IPS DF 4.7 (cell line): ENCODE results near the gene PAK5.

Source experiments
- DNase-seq: peaks from one replicate; pipeline ENCODE4 v3.0.0-alpha.2; 2013; ENCODE audit warnings: low spot score; ENCODE audit errors: extremely low read depth

Gene PAK5

DNA sequence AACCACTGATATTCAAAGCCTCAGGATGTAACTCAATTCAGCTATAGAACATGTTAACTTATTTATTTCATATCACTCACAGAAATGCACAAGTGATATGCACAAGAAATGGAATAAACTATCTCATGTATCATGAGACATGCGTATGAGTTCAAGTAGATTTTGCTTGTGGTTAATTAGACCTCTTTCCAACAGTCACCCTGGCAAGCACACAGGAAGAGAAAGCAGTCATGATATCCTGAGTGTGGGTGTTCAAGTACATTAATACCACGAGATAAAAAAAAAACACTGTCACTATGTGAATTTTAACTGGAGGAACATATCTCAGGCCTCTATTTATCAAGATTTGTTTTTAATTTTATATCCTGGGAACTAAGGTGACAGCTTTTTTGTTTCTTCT is 260.3 kb downstream of the PAK5 start:
- DNase-seq: no peak

DNA sequence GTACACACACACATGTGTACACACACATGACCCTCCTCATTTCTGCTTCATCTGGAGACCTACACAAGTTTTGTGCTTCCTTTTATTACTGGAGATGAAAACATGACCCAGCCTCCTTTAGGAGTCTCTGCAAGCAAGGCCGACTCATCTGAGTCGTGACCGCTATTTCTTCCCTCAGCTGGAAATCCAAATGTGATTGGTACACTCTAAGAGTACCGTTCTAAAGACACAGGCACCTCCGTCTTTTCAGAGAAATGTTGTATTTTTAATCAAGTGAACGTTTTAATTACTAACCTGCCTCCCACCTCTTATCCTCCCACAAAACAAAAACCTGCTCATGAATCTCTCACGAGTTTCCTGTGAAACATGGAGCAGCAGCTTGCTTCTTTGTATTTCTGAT is 261.5 kb downstream of the PAK5 start:
- no peak for DNase-seq

DNA sequence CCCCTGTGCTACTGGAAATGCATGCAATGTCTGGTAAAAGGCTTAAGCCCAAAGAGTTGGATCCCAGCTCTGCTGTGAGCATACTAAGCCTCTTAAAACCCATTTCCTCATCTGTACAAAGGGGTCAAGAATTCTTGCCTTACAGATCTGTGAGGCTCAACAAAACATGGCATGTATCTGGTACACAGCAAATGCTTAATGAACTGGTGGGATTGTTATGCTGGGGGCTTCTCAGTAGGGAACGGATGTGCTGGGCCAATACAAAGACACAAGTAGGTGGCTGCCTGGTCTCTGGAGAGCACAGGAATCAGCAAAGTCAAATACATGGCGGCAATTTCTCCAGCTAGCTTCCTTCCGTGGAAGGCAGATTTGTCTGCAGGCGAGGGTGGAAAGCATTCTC is 262.2 kb downstream of the PAK5 start:
- no peak for DNase-seq

DNA sequence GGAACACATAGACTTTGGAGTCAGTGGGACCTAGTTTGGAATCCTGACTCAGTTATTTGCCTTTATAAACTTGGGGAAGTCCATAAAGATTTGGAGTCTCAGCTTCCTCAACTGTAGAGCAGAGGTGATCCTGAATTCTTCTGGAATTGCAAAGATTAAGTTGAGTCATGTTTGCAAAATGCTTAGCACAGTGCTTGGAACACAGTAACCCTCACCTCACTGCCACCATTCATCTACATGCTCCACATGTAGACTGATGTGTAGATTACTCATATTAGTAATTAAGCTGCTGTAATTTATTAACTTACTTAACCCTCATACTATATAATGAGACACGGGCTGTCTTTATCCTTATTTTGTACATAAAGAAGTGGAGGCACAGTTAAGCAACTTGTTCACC is 263.0 kb downstream of the PAK5 start:
- no peak for DNase-seq

DNA sequence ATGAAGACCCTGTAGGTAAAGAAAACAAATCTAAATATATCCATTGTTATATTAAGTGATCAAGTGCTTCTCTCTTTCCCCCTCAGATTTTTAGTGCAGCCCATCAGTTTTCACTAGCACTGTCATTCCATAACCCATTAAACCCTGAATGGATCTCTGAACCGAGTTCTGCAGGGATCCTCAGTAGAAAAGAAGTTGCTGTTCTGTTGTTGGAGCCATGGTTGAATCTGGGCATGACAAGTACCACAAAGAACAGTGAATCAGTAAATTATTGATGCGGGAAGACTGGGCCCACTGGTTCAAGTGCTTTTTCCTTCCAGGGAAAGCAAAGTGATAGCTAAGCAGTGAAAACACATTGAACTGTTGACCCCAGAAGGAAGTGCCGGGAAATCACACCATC is 264.1 kb downstream of the PAK5 start:
- no peak for DNase-seq

DNA sequence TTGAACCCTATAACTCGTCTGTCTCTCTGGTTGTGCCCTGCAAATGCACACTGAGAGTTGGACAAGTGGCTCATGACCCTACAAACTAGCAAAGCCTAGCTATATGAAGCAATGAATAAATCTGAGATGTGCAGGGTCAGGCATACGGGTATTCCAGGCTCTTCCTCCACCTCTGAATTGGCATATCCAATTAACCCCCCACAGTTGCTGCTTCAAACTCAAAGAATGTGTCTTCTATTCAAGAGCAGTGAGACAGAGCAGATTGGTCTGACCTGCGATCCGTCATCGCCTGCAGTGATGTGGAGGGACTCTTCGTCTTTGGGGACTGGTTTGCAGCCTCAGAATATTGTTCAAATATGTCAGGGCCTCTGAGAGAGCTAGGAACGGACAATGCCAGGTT is 264.7 kb downstream of the PAK5 start:
- no peak for DNase-seq

DNA sequence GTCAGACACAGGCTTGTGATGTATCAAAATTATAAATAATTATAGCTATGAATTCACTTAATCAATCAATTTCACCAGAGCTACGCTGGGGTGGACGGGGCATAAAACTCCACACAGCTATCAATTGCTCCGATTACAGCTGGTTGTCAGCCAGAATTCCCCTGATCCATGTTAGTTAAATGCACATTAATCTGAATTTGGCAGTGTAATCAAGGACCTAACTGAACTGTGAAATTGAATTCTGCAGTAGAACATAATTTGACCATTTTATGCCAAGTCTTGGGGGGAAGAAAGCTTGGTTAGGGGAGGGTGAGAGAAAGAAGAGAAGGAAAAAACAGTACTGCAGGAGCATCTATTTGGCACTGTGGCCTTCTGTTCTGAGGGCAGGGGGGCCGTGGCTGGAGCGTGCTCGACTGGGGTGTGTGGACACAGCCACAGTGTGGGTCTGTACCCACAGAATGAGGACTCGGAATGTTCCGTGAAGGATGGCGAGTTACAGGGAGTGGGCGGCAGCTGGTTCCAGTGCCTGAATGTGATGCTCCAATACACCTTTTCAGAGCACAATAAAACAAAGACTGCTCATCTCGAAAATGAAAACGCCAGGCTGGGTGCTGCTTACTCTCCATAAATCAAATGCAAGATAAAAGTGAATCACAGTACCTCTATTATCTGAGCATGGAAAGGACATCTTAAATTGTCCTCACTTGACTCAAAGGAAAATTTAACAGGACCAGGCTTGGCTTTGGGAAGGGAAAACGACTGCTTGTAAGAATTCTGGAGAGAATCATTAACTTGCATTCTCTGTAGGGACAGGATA is 265.3 kb downstream of the PAK5 start:
- DNase-seq: no peak

DNA sequence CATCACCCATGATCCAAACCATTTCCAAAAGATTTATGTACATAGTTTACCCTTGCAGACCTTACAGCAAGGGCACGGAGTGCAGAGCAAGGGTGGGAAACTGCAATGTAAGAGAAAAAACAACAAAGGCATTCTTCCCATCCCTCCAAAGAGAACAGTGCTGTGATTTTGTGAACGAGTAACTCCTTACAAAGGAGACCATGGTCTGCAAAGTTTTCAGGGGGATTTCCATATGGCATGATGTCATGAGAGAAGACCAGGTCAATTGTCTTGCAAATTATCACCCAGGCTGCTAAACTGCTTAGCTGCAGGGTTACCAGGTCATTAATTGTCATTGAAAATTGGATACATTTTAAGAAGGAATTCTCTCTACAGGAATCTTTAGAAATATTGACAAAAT is 266.2 kb downstream of the PAK5 start:
- DNase-seq: peak; percentile 94

DNA sequence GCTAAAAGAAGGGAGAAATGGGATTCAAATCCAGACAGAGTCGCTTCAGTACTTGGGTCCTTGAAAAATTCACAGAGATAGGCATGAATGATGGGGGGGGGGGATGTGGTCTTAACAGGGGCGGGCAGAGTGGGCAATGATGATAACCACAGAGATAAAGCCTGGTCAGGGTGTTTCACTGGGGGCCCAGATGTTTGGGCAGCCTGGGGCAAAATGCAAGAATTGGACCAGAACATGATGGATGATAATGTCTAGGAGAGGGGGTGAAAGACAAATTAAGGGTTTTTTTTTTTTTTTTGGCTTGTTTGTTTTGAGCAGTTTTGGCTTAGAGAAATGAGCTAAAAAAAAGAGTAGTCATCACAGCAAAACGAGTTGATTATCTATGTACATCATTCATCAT is 267.1 kb downstream of the PAK5 start:
- no peak for DNase-seq

DNA sequence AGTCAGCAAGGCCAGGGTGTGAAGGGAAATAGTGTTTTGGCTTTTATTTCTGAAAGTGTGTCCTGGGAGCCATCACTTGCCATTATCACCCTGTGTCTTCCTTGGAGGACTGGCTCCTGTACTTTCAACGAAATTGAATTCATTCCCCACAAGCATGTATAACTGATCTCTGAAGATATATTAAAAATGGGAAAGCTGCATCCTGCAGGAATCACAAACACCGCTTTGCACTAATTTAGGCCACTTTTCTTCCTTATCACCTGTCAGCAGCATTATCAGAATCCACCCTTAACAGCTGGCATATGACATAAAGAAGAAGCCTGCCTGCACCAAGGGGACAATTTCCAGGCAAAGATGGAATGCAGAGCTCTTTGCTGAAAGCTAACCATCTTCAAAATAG is 268.3 kb downstream of the PAK5 start:
- DNase-seq: no peak

DNA sequence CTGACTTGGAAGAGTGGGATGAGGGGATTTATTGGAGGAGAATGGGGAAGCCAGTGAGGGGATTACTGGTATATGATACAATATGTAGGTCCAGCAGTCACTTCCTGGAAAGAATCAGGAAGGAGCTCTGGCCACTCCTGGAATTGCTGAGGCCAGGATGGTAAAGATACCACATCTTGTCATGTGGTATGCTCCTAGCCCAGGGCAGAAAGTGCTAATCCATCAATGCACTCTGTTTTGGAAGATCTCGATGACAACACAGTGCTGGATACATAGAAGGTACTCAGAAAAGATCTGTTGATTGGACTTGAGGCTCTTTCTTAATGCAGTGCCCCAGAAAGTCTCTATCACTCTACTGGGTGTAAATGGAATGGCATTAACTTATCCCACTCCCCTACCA is 271.9 kb downstream of the PAK5 start:
- no peak for DNase-seq

DNA sequence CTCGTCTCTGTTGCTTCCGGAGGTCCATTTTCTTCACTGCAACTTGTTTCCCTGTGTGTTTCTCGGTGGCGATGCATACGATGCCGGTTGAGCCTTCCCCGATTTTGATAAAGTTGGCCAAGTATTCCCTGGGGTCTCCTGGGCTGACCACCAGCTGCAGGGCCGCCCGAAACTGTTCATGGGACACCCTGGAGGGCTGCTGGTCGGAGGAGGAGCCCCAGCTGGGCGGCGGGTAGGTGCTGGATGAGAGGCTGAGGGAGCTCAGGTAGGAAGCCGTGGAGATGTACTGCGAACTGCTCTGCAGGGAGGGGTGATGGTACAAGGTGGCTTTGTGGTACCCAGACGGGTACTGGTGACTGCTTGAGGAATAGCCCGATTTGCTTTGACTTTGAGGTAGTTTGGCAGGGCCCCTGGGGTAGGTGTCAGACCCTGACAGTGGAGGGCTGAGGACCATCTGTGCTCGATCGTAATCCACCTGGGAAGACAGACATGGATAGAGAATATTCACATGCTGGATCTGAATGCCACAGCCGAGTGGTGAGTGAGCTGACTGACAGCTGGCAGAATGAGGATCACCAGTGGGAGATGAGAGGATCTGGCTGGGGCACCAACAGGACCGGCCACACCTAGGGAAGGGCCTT is 272.8 kb downstream of the PAK5 start:
- DNase-seq: no peak

DNA sequence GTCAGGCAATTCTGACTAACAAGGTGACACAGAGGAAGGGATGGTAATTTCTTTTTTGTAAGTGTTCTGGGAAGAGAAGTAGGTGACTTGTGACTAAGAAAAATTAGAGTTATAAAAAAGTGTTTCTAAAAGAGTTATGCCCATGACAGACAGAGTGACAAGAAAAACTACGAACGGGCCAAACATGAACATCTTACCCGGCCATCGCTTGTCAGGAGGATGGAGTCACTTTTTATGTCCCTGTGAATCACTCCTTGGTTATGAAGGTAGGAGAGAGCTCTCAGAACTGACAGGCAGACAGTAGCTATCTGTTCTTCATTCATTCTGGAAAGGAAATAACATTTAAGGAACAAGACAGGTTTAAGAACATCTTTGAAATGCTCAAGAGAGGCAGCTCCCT is 281.5 kb downstream of the PAK5 start:
- DNase-seq: no peak

DNA sequence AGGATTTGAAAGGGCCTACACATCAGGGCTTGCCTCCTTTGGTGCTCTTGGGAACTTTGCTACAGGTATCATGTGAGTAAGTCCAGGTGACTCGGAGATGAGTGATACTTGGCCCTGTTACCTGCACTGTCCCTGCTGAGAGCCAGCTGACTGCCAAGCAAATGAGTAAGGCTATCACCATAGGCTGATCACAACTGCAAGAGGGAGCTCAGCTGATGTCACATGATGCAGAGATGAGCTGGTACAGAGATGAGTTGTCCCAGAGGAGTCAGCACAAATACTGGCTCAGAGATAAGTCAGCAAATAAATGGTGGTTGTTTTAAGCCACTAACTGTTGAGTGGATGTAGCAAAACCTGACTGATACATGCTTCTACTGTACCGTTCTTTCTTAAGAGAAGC is 283.1 kb downstream of the PAK5 start:
- no peak for DNase-seq

DNA sequence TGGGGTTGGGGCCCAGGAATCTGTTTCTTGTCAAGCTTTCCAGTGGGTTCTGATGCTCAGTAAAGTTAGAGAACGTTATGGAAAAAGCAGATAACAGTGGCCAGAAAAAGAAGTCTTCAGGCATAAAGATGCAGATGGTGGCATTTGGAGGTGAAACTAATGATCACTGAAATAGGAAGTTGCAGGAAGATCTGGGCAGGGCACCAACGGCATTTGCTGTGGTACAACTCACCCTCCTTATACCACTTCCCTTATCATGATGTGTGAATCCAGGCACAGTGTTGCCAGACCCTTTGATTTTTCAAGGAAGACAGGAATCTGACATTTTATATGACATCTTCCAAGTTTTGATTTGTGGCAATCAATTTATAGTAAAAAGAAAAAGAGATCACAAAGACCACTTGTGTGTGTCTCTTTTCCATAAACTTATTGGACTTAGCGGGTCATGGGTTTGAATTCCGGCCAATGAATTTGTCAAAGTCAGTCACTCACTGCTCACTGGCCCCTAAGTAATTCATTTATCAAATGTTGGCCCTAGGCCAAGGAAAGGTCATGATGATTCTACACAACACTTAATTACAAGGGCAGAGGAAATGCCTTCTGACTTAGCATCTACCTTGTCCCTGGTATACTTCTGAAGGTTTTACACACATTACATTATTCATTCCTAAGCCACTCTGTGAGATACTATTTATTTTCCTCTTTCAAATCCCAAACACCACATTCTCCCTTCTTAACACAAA is 286.9 kb downstream of the PAK5 start:
- DNase-seq: no peak

DNA sequence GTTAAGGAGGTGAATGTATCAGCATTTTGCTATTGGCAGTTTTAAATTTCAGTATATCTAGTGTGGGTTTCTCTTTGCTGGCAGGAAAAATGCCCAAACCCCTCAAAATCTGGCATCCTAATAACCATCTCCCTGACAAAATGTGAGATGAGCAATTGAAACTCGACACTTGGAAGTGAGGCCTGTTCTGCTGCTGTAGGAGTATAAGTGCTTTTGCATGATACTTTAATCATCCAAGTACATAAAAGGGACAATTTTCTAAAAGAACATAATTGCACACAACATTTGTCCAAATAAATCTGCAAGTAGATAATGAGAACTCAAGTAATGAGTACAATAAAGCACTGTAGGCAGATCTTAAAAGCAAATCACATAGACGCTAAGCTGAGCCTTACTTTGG is 288.0 kb downstream of the PAK5 start:
- no peak for DNase-seq

DNA sequence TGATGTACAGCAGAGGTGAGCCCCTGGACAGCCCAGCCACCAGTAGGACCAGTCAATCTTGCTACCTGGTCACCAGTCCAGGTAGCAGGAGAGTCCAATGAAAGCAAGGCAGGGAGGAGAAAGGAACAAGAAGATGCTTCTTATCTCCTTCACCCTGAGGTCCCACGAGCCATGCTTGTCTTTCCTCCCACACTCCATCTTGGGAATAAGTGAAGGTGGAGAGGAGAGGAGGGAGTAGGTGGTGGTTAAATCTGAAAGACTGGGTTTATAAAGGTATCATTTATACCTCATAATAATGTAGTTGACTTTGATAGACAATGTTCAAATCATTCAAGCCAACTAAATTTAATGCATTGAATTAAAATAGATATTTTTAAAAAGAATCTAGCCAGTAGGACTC is 288.6 kb downstream of the PAK5 start:
- no peak for DNase-seq

DNA sequence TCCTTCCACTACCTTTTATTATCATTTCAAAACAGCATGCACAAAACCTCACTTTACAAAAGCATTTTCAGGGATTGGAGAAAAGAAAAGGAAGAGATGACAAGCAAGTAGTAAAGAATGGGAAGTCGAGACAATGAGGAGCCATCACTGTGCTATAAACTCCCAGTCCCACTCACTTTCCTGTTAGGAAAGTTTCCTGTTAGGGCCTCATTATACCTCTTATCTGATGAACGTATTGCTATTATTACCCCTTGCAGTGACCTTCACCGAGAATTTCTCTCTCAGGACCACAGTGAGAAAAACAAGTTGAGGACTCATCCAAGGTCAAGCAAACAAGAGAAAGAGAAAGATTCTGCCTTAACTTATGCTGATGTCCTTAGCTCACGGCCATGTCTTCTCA is 295.7 kb downstream of the PAK5 start:
- DNase-seq: no peak

DNA sequence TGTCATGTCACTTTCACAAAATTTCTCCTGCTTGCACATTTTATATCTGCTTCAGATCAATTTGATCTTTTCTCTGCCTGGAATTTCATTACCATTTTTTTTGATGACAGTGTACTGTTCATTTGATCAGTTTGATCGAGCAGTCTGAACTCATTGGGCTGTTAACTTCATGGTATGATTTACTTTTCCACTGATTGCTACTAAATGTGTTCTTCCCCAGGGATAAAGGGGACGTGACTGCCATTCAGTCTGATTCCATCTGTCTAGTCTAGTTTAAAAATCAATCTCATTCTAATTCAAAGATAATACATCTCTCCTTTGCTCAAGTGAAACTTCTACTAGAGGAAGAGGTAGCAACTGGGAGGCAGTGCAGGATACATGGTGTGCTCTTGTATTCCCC is 303.4 kb downstream of the PAK5 start:
- DNase-seq: no peak

DNA sequence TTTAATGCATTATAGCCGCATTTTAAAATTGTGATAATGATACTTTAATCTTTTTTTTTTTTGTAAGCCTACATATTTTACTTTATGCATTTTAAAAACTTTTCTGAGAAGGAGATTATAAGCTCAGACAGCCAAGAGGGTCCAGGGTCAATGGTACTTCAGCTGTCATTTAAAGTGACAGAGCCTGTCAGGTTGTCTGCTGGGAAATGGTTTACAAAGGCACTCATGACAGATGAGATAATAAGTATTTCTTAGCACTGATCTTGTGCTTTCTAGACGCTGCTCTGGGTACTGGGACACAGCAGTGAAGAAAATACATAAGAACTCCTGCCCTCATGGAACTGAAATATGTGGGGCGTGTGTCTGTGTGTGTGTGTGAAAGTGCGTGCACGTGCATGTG is 304.9 kb downstream of the PAK5 start:
- no peak for DNase-seq

DNA sequence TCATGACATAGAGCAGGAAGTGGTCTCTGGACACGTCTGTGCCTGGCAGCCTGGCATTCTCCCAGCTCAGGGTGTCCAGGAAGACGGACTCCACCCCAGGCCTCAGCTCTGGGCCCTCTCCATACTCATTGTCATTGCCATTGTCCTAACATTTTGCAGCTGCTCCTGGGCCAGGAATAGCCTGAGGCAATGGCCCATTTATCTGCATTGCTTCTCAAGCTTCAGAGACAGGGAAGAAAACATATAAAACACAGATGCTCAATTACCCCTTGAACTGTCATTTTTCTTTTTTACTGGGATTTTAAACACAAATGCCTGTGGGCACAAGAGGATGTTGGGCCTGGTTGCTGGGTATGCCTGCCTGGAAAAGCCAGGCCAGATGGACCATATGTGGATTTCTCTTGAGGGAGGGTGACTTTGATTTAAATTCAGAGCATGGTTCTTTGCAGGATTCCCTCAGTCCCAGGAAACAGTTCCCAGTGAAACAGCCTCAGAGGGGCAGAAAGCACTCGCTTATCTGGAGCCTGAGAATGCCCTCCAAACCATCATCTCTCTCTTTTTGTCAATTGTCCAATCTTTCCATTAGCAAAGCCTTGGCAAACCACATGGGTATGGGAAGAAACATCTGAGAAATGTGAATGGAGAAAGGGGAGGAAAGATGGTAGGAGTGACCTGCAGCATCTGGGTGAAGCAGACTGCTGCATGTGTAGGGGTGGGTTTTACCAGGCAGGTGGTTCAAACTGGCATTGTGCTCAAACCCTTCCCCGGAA is 306.6 kb downstream of the PAK5 start:
- no peak for DNase-seq

DNA sequence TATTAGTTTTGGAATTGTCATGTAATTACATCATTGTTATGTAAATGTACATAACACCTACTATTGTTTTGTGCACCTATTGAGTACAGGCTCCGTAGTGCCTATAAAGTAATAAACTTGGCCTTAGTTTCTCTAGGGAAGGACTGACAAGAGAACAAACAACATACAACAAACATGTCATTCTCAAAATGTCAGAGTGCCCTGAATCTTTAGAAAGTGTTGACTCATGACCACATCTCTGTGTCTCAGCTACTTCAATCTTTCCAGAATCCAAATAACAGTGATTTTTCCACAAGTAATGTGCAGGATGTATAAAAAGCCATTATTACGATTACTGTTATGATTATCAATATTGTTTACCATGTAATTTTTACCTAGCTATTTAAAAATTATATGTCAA is 307.3 kb downstream of the PAK5 start:
- no peak for DNase-seq
